ENCODE measurements around the gene RHOF. TPM values are rescaled to one million over a fixed set of nuclear protein-coding genes. Genes with fewer than 3 reads are reported as not detected.

The RHOF gene
- total and polyA plus RNA-seq, 2 of the 8 experiments (the other 6 are each of a cell fraction or from before 2014, with no cell fraction given), result 23.8 to 31.9 TPM

DNA sequence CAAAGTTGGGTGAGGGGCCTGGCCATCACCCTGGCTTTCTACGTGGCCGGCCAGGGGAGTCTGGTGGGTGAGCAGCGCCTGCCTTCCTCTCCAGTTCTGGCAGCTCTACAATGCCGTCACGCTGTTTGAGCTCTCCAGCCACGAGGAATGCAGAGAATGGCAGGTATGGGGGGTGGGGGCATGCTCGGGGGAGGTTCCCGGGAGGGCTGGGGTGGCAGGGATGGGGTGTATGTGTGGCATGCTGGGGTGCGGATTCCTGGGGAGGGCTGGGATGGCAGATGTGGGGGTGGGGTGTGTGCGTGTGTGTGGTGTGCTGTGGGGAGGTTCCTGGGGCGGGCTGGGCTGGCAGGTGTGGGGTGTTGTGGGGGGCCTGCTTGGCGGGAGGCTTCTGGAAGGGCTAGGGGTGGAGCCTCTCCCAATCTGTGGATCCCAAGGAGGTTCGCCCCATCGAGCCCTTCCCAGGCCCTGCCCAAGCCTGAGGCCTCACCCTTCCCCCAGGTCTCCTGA is 18.5 kb downstream of the RHOF start:
- Histone ChIP-seq H3K9me3 (ENCODE audit: insufficient read depth in 2 of 2, low read depth in 1 of 2, low read length in 1 of 2) (no peaks in the 10 kb centered on the region), H3K4me1 (replicated peaks in 1 of 4; ENCODE audit: control insufficient read depth in 3 of 4, insufficient read depth in 4 of 4, low read length in 3 of 4) (peaks cover 0 to 18% (median 14%) of the 10 kb centered on the region in 4 experiments; a peak in 6 of 7 replicates), H4K91ac (replicated peaks; ENCODE audit: insufficient read length, low read length) (peak overlapping the region; percentile 90), H3K23ac (ENCODE audit: insufficient read length) (no peak overlapping the region), H2BK12ac (ENCODE audit: low read depth, low read length) (0 out of 2 replicates have a peak overlapping the region, but pooled peaks have one; percentile 68), H3K79me2 (ENCODE audit: control insufficient read depth in 1 of 2, insufficient read depth in 2 of 2, low read length in 2 of 2) (no peaks in the 10 kb centered on the region), H3K23me2 (ENCODE audit: low read depth, low read length) (no peaks in the 10 kb centered on the region), H3K79me1 (ENCODE audit: low read depth, low read length) (no peaks in the 10 kb centered on the region), H3K27ac (ENCODE audit: low read depth, low read length) (peak overlapping the region; percentile 45; the same call in 1 of the 2 replicates), H2BK15ac (ENCODE audit: low read length) (no peak overlapping the region), H2BK120ac (replicated peaks; ENCODE audit: low read depth, low read length) (no peak overlapping the region), H3K56ac (replicated peaks; ENCODE audit: insufficient read length, low read depth, low read length) (peak overlapping the region; percentile 3), H3K4me3 (ENCODE audit: extremely low read depth in 1 of 4, insufficient read depth in 2 of 4, low read depth in 3 of 4, low read length in 4 of 4) (no peak overlapping the region), H4K5ac (ENCODE audit: insufficient read length, low read depth, low read length) (peak overlapping the region; percentile 36), H3K36me3 (ENCODE audit: control insufficient read depth in 2 of 4, insufficient read depth in 4 of 4, low read length in 3 of 4) (no peaks in the 10 kb centered on the region; a peak in 3 of 8 replicates), H3K4me2 (ENCODE audit: insufficient read depth in 1 of 2, low read depth in 2 of 2, low read length in 2 of 2) (peak overlapping the region; percentile 7 to 26; a peak in 3 of 4 replicates), H4K8ac (ENCODE audit: extremely low read depth, insufficient read depth, low read length) (0 out of 2 replicates have a peak overlapping the region, but pooled peaks have one; percentile 69), H3K14ac (ENCODE audit: insufficient read length) (no peak overlapping the region), H2BK5ac (ENCODE audit: low read depth, low read length) (peak overlapping the region; percentile 76), H2AK5ac (ENCODE audit: low read depth, low read length) (no peak overlapping the region), H2BK20ac (ENCODE audit: low read length) (peak overlapping the region; percentile 7; the same call in 1 of the 2 replicates), H3K27me3 (replicated peaks in 1 of 4; ENCODE audit: control insufficient read depth in 3 of 4, extremely low read depth in 1 of 4, insufficient read depth in 3 of 4, low read length in 3 of 4) (no peaks in the 10 kb centered on the region), H2AFZ (ENCODE audit: low read length) (no peak overlapping the region), H3K4ac (replicated peaks; ENCODE audit: insufficient read length, low read depth, low read length) (peak overlapping the region; percentile 71), H3K9ac (replicated peaks in 1 of 4; ENCODE audit: extremely low read depth in 1 of 4, low read depth in 3 of 4, low read length in 3 of 4) (no peak overlapping the region; a peak in 2 of 7 replicates), H3K18ac (ENCODE audit: extremely low read depth, low read length) (peak overlapping the region; percentile 83), H4K20me1 (replicated peaks in 1 of 2; ENCODE audit: control insufficient read depth in 1 of 2, insufficient read depth in 2 of 2, low read length in 2 of 2) (peaks cover 0 to 4% of the 10 kb centered on the region in 2 experiments)
- 54% methylated on average over 7 of the region's 14 CpGs; no CpG with 5 or more reads in 1 of the 2 experiments for WGBS, 2 experiments (ENCODE audit: extremely low coverage in 1 of 2, insufficient coverage in 1 of 2, insufficient read length in 1 of 2, insufficient replicate concordance in 2 of 2, low coverage in 1 of 2, low lambda C conversion rate in 2 of 2, missing lambda C conversion rate in 1 of 2)
- no peak for DNase-seq (ENCODE audit: low read depth in 1 of 2, low spot score in 2 of 2)
- ChIA-PET POLR2A (ENCODE audit: partially characterized antibody) (interaction anchor here (0.7 to 34.9 kb wide), 6 partner anchors 25 to 114 kb away, joined by 3 to 958 read pairs (median 4); partner anchors contain the start of genes PSMD9, RHOF, SETD1B and TMEM120B), CTCF (ENCODE audit: partially characterized antibody) (interaction anchor here (0.6 to 18.5 kb wide), 17 partner anchors 13 to 1227 kb away, joined by 3 to 335 read pairs (median 5); partner anchors contain the start of genes MORN3, RHOF and TMEM120B)
- no peak for FAIRE-seq
- TF ChIP-seq GABPA (IDR thresholded peaks at IDR 0.05; ENCODE audit: borderline replicate concordance, insufficient read depth, low read length), result no peak
- no peak for TF ChIP-seq SIN3A (conservative IDR thresholded peaks at IDR 0.05 in 1 of 2, IDR thresholded peaks at IDR 0.05 in 1 of 2; ENCODE audit: low read depth in 1 of 2, low read length in 2 of 2)
- TF ChIP-seq SUZ12 (IDR thresholded peaks at IDR 0.05; ENCODE audit: low read length), result no peak
- TF ChIP-seq EZH2 (IDR thresholded peaks at IDR 0.05; ENCODE audit: low read depth, low read length, severe bottlenecking), result no peak
- no peak for TF ChIP-seq CEBPB (IDR thresholded peaks at IDR 0.05; ENCODE audit: low read depth, low read length)
- TF ChIP-seq TAF1 (IDR thresholded peaks at IDR 0.05; ENCODE audit: low read depth, low read length), result 0 out of 2 replicates have a peak, but pooled peaks have one; percentile 17
- no peak for TF ChIP-seq TCF12 (IDR thresholded peaks at IDR 0.05; ENCODE audit: low read depth, low read length)
- TF ChIP-seq CBX8 (IDR thresholded peaks at IDR 0.05; ENCODE audit: borderline replicate concordance, low read depth, low read length), result no peak
- TF ChIP-seq TEAD4 (IDR thresholded peaks at IDR 0.05; ENCODE audit: low read depth, low read length), result peak; percentile 97
- no peak for TF ChIP-seq GTF2F1 (IDR thresholded peaks at IDR 0.05; ENCODE audit: borderline replicate concordance, low read depth, low read length)
- 0 out of 2 replicates have a peak, but pooled peaks have one; percentile 26 for TF ChIP-seq TBP (IDR thresholded peaks at IDR 0.05; ENCODE audit: low read depth, low read length)
- peak; percentile 74 for TF ChIP-seq MAX (IDR thresholded peaks at IDR 0.05)
